HG02973 (cell line): ENCODE measurements around the gene SRPRA.
"Not testable (repeated sequence)": the region's sequence is repeated elsewhere in the genome, so short reads cannot be mapped to it uniquely, and the experiment has no call there.

Experiments used
- ATAC-seq: cut with Tn5 transposase; IDR thresholded peaks from one replicate; pipeline ENCODE4 v1.9.1; 2021; ENCODE audit warnings: moderate library complexity; ENCODE audit not compliant: unreplicated experiment

Gene SRPRA

GRCh38 chr11:126282736-126283591 is 14.3 kb upstream of the SRPRA start, which contains the start of gene TIRAP:
TIRAP (plus strand) TSS chr11:126283093; CDS start chr11:126290895, 7,802 bp downstream.
- peak; percentile 44 for ATAC-seq

GRCh38 chr11:126282361-126282735 is 13.7 kb upstream of the SRPRA start:
- no peak for ATAC-seq

- ATAC-seq, result no peak
Observed at GRCh38 chr11:126281666-126282175, 13.0 kb upstream of the SRPRA start.

- no peak for ATAC-seq
Observed at GRCh38 chr11:126281245-126281644, 12.6 kb upstream of the SRPRA start.

- no peak for ATAC-seq
Observed at GRCh38 chr11:126280595-126280994, 11.9 kb upstream of the SRPRA start.

GRCh38 chr11:126279191-126279590 is 10.5 kb upstream of the SRPRA start:
- ATAC-seq, result no peak

- no peak for ATAC-seq
Observed at GRCh38 chr11:126277780-126278179, 9.1 kb upstream of the SRPRA start.

GRCh38 chr11:126277322-126277721 is 8.6 kb upstream of the SRPRA start:
- no peak for ATAC-seq

GRCh38 chr11:126268361-126268707 is 361 bp downstream of the SRPRA start:
- ATAC-seq, result no peak

GRCh38 chr11:126267650-126268049 is 1.0 kb downstream of the SRPRA start:
- ATAC-seq, result no peak

- no peak for ATAC-seq
Observed at GRCh38 chr11:126265811-126266210, 2.9 kb downstream of the SRPRA start.

GRCh38 chr11:126263489-126263888 is 5.2 kb downstream of the SRPRA start:
- no peak for ATAC-seq

- ATAC-seq, result no peak
Observed at GRCh38 chr11:126262216-126262615, 6.5 kb downstream of the SRPRA start.

GRCh38 chr11:126257764-126258163 is 10.9 kb downstream of the SRPRA start:
- ATAC-seq, result no peak

- no peak for ATAC-seq
Observed at GRCh38 chr11:126257144-126257543, 11.6 kb downstream of the SRPRA start.

GRCh38 chr11:126256216-126256615 is 12.5 kb downstream of the SRPRA start:
- no peak for ATAC-seq

GRCh38 chr11:126255507-126255906 is 13.2 kb downstream of the SRPRA start:
- ATAC-seq, result not testable (repeated sequence)

GRCh38 chr11:126254819-126255218 is 13.9 kb downstream of the SRPRA start:
- ATAC-seq, result no peak

- no peak for ATAC-seq
Observed at GRCh38 chr11:126253265-126253664, 15.4 kb downstream of the SRPRA start.

GRCh38 chr11:126246636-126247035 is 22.1 kb downstream of the SRPRA start:
- ATAC-seq, result no peak

GRCh38 chr11:126233391-126233790 is 35.3 kb downstream of the SRPRA start:
- no peak for ATAC-seq

GRCh38 chr11:126232683-126233082 is 36.0 kb downstream of the SRPRA start:
- ATAC-seq, result no peak
